T-helper 9 cell (primary cell): ENCODE measurements around the gene THRB.

Experiments used
- DNase-seq: peaks from one replicate; pipeline ENCODE4 v3.0.0-alpha.2; 2020

Gene THRB

DNA sequence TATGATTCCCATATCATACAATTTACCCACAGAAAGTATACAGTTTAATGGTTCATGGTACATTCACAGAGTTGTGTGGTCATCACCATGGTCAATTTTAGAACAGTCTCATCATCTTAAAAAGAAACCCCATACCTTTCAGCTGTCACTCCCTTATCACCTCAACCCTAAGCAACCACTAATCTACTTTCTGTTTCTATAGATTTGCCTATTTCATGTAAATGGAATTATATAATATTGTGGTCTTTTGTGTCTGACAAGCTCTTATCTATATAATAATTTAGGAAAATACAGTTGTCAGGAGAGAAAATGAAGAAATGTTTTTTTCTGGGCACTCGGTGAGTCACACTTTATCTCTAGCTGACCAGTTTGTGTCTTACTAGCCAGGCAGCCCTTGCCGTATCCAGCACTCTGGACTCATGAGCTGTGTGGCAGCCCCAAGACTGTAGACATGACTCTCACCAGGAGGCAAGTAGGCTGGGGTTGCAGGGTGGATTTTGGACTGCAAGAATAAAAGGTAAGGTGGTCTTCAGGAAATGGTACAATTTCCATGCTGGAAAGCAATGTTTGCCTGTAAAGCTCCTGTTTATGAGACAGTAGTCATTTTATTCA, 234.6 kb downstream of the THRB start:
- no peak for DNase-seq

DNA sequence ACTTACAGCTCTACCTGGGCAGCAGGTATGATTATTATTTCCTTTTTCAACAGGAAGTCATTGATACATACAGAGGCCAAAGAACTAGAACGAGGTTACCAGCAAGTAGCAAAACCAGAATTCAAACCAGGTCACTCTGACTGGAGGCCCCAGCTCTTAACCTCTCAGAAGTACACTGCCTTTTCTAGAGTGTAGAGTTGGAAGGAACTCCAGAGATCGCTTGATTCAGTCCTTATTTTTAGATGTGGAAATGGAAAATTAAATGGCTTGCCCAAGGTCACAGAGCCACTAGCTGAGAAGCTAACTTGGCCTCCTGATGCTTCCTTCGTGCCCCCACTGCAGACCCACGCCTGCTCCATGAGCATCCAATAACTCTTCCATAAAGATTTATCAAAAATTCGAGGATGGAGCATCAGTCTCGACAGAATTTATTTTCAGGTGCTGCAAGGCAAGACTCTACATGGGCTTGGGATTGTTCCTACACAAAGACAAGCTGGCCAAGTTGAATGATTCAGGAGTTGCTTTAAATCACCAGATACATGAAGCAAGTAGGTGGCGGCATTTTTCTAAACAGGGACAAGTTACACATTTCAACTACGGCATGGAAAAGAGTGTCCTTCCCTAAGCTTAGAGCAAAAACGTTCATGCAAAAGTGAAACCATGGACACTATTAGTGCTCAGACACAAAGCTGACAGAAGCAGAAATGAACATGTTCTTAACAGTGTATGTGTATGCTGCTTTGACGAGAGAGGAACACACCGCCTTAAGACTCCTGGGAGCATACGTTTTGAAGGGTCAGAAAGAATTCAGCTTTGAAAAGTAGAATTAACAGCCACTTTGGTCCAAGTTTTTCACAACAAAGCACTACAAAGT, 235.7 kb downstream of the THRB start:
- no peak for DNase-seq

DNA sequence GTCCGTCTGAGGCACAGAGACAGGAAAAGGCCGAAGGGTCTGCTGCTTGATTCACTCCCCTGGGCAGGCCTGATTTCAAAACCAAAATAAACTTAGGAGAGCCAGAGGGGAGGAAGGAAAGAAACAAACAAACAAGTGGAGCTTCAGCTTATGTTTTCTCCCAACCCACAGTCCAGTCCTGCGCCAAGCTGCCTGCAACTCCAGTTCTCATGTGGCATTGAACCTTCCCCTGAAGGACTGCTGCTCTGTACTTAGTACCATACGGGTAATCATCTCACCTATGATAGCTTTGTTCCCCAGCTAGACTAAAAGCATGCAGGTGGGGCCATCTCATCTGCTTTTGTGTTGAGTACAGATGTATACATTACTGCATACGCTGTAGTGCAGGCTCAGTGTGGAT, 236.4 kb downstream of the THRB start:
- no peak for DNase-seq

DNA sequence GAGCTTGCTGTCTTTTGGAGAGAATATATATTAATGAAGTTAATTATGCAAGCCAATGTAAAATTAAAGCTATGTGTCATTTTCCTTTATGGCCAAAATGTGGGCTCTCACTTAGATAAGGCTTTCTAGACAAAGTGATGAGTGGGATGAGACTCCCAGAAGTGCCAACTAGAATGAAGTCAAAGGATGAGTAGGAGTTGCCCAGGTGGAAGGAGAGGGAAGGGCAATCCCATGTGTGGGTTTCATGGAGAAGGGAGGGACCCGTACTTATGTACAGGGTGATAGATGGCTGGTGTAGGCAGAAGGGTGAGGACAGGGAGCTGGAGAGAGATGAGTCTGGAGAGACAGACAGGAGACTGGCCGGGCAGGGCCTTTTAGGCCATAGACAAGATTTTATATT, 239.2 kb downstream of the THRB start:
- no peak for DNase-seq

DNA sequence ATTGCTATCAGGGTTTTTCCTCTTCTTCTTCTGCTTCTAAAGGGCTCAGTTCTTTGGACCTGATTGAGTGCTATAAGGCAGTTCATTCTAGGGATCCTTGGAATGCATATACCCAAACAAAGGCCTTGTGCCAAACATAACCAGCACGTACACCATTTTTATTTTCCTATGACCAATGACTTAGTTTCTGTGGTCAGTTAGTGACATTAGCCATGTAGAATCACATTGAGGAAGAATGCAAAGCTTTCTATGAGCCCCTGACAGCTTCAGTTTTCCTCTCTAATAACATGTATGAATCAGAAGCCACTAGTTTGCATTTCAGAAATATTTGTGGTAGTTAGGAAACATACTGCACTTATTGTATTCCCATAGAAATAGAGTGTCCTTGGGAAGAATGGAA, 240.0 kb downstream of the THRB start:
- DNase-seq: no peak

DNA sequence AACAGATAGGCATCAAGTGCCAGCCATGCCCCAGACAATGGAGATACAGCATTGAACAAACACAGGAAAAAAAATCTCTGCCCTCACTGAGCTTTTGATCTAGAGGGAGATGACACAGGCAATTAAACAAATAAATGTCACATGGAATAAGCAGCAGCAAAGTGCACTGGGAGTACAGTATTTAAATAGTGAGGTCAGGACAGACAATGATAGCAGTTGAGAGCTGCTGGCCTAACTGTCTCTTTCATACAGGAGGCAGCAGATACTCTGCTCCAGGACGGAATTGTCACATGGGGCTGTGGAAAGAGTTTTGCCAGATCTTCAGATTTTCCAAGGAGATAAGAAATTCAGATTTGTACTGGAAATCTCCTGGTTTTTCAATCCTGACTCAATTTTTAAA, 241.3 kb downstream of the THRB start:
- DNase-seq: no peak

DNA sequence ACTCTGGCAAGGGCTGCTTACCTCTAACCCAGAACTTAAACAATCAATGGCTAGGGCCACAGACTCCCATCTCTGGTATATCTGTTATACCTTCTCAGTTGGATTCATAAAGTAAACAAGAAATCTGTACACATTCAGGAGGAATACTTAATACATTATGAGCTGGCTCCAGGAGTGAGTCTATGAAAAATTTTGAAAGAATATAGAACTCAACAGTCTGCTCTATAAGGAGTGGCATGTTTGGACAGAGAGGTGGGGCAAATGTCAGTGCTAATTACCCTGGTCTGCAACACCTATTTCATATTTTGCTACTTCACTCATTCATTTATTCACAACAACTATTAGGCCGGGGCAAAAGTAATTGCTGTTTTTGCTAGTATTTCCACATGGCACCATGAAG, 245.1 kb downstream of the THRB start:
- DNase-seq: no peak

DNA sequence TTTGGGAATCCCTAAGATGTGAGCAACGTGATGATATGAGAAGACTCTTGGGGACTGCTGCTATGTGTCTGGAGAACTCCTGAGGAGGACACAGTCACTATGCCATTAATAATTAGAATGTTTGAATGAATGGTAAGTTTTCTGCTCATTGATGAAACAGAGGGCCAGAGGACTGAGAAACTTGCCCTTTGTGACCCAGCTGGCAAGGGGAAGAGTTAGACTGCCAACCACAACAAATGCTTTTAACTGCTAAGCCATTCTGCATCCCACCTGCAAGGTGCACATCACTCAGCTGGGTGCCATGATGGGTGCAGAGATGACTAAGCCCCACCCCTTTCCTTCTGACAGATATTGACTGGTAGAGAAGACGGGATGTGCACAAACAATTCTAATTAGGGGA, 249.6 kb downstream of the THRB start:
- no peak for DNase-seq

DNA sequence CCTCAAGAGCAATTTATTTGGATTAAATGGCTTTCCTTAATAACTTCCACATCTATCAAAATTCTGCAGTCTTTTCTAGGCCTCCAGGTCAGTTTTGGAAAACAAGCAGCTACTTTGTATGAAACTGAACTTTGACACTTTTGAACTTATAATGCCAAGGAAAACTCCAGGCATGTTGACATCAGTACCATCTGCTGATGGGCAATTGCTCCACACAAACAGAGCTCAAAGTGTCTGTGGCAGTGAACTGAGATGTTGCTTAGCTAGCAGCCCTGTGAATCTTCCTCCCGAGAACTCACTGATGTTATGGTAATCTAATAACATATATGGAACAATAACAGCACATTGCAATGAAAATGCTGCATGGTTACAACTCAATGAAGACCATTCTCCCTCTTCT, 250.2 kb downstream of the THRB start:
- no peak for DNase-seq

DNA sequence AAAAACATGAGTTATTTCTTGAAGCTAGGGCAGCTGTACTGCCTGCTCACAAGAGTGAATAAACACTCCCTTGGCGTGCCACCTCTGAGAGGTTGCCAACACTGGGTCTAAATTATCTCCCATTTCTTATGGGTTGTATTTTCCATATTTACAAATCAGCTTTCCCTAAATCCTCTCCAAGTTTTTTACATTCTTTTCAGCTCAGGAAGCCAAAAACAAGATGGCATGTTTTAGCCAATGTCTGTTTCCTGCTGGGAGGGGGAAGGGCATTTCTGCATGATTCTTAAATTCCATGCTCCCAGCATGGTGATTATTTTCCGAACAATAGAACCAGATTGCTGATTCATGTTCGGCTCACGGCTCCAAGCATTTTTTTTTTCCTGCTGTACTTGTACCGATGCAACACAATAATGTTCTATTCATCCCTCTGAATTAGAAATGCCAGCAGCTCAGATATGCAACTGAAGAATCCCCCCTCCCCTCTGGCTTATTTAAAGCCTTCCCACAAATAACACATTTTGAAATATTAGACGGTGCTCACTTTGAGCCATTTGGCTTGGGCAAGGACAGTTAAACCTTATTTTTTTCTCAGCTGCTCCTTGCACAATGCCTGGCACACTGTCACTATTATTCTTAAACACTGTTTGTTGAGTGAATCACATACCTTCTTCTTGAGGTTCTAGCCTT, 252.5 kb downstream of the THRB start:
- DNase-seq: no peak

DNA sequence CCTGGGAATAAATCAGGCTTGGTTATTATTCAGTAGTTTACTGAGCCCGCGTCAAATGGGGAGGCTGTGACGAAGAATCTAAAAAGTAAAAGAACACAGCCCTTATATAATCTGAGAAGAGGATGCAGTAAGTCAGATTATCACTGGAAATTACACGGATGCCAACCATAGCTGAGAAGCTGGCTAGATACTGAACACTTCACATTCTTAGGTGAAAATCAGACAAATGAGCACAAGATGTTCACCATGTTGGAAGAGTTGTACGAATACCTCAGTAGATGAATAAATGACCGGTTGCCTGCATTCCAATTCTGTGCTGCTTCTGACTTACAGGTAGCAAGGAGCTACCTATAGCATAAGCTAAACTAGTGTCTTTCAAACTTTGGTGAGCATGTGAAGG, 254.3 kb downstream of the THRB start:
- DNase-seq: no peak

DNA sequence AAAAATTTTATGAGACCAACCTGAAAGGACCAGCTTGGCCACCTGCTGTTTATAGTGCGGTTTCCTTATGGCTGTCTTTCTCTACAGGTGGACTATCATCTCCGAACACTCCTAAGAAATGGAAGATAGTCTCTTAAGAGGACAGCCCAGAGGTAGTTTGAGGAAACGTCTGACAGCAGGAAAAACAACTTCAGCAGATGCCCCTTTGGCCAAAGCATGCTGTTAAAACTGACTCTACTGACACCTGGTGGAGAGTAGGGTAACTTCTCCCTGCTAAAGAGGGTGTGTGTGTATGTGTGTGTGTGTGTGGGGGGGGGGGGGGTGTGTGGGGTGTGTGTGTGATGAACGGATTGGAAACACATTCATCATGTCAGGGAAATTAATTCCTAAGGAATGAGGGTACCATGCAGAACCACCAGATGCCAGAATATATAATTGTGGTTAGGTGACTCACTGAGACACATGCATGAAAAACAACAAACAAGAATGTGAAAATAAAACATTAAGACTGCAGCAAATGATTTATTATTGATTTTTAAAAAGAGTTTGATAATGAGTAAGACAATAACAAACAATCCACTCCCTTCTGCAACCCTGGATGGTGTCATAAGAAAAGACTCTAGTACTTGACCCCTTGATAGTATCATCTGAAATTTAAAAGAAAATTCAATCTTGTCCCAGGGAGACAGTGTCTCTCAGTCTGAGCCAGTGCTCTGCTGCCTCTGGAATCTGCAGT, 256.5 kb downstream of the THRB start:
- no peak for DNase-seq

DNA sequence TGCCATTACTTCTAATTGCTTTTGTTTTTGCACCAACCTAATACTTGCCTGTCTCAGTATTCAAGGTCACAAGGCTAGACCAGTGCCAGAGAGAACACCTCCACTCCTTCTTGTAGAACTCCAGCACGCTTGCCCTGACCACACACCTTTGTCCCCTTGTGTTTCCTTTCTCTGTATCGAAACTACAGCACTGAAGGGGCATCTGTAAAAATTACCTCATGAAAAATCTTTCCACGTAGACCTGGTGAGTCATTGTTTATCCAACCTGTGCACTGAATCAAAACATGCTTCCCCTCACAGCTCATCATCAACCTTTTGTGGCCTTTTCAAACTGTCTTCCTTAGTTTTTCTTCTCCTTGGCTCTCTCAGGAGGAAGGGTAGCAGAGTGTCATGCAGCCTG, 259.5 kb downstream of the THRB start:
- DNase-seq: no peak

DNA sequence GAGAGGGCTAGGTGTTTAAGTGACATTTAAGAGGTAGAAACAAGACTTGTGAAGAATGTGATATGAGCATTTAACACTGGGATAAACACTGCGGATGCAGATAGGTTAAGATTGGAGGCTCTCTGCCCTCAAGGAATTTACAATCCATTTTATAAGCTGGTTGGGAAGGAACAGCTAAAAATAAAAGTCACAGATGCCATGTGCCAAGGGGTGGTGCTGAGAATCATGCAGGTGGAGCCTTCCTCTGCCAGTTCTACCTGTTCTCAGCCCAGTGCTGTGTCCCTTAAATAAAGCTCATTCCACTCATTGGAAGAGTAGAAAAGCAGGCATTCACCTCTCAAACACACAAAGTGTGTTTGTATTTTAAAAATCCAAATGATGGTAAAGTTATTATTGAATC, 261.9 kb downstream of the THRB start:
- DNase-seq: no peak

DNA sequence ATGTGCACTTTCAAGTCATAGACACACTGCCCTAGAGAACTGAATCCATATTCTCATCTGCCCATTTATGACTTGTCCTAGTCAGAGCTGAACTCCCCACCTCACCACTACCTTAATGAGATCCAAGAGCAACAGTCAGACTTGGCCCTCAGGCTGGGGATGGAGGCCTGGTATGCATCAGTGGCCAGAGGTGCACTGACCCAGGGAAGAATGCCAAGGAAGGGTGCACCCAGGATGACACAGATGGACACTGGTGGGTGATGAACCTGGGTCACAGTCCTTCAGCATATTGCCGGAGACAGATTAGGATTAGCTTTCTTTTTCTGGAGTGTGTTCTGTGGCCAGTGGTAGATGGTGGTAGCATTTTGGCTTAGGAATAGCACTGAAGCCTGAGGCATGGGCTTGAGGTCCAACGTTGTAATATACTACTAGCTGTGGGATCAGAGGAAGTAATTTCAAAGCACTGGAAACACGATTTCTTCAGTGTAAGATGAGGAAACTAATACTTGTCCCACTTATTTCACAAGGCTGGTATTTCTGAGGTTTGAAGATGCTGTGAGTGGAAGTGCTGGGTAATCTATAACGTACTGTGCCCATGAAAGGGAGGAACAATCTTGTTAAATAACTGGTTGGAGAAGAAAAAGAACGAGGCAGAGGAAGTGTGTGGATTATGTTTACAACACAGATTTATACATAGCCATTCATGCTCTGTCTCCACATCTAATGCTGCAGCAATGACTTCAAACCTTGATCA, 265.0 kb downstream of the THRB start:
- DNase-seq: no peak

DNA sequence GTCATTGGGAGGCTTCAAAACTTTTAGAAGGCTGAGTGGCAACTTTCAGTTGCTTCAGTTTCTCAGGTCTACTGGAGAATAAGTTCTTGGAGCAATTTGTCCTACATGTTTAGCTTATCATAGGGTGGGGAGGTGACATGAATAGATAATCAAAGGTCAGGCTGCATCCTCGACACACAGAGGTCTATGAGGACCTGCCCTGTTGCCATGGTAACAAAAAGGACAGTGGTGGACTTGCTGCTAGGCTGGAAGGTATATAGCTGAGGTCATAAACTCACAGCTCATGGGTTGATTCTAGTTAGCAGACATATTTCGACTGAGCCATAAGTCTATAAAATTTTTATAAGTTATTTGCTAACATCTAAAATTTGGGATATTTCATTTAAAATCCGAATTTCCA, 267.0 kb downstream of the THRB start:
- no peak for DNase-seq

DNA sequence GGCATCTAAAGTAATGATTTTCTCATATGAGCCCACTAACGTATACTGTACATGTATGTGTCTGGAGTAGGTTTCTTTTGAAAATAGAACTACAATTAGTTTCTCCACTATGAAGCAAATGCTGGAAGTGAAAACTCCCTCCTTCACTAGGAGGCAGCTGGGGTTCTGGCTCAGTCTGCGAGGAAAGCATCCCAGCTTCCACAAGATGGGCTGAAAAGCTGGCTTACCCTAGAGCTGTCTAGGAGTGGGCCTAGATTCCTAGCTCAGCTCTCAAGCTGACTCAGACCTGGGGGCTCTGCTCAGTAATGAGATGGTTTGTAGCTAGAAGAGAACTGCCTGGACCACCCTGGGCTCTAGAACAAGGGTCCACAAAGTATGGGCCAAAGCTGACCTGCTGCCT, 268.3 kb downstream of the THRB start:
- DNase-seq: no peak

DNA sequence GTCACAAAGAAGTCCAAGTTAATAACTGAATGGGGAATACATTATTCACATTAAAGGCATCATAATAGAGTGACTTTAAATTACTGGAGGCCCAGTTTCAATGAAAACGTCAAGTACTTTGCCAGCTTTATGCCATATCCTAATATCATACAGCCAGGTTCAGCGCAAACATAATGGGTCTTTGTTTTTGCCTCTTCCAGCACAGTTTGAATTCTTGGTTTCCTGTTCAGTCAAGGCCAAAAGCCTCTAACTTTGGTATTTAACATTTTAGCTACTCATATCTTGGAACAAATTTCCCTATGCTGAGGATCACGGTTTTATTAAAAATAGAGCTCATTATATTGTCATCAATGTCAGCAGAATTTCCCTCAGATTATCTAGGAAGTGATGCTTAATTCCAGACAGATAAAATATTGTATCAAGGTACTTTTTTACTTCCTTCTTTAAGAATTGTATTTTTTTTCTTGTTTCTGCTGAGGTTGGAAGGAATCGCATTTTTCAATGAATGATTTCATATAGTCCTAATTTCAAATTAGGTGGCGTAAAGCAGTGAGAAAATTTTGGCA, 269.2 kb downstream of the THRB start:
- no peak for DNase-seq

DNA sequence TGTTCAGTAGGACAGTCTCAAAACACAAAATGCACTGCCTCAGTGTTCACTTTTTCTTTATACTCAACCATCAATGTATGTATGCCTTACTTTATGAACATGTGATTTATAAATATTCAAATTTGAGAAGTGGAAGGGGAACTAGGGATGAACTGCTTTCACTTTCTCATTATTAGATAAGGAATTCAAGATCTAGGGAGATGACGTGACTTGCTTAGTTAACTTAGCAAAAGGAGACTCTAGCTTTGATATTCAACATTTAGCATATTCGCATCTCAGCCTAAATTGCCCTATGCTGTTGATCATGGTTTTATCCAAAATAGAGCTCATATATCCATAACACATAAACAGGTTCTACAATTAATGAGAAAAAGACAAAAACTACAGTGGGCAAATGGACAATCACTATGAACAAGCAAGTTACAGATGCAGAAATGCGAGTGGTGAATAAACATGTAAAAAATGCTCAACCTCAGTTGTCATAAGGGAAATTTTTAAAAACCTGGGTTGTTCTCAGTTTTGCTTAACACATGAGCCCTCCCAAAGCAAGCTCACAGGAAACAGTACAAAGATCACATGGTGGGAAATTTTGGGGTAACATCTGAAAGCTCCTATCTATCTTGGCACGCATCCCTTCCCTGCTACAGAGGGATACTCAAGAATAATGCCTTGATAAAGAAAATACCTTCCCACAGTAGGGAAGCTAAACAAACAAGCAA, 269.8 kb downstream of the THRB start:
- DNase-seq: no peak

DNA sequence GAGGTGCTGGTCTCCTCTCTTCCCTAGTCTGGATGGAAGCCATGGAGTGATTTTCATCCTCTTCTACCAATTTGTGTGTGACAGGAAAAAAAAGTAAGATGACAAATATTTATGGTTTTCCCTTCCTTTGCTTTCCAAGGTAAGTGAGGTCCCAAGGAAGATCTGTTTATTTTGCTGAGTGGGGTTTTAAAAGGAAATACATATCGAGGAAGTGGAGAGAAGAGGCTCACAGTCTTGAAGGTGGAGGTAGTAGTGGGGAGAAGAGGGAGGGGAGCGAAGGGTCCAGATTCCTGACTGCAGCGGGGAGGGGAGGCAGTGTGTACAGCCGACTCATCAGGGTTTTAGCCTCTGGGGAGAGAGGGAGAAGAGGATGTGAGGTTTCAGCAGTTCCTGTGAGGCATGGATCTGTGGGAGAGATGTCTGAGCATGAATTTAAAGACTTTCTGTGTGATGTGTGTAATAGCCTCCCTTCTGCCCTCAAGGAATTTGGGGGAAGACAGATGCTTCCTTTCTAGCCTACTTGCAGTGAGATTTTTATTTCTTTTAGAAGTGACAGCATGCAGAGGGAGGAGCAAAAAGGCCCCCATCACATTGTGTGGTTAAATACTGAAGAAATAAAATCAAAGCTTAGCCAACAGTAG, 272.4 kb downstream of the THRB start:
- DNase-seq: no peak
